Endothelial cell (in vitro differentiated cells): ENCODE data around the gene FCRL5. TPM values are rescaled to one million over a fixed set of nuclear protein-coding genes. Genes with fewer than 3 reads are reported as not detected.

Source experiments
- DNase-seq: peaks from one replicate; pipeline ENCODE4 v3.0.0; 2021; ENCODE audit warnings: low spot score
- H3K27ac Mint-ChIP-seq: one replicate; pipeline ENCODE4 v1.8.0; 2021; ENCODE audit warnings: mixed read lengths, inconsistent platforms; ENCODE audit not compliant: unreplicated experiment
- H3K27me3 Mint-ChIP-seq: one replicate; pipeline ENCODE4 v1.8.0; 2021; ENCODE audit warnings: mild to moderate bottlenecking, moderate library complexity, mixed read lengths, inconsistent platforms; ENCODE audit not compliant: unreplicated experiment
- H3K36me3 Mint-ChIP-seq: one replicate; pipeline ENCODE4 v1.8.0; 2021; ENCODE audit warnings: mild to moderate bottlenecking, low read depth, mixed read lengths, inconsistent platforms; ENCODE audit not compliant: unreplicated experiment
- H3K4me1 Mint-ChIP-seq: one replicate; pipeline ENCODE4 v1.8.0; 2021; ENCODE audit warnings: mild to moderate bottlenecking, mixed read lengths, inconsistent platforms; ENCODE audit not compliant: unreplicated experiment
- H3K4me3 Mint-ChIP-seq: one replicate; pipeline ENCODE4 v1.8.0; 2021; ENCODE audit warnings: mild to moderate bottlenecking, mixed read lengths, inconsistent platforms; ENCODE audit not compliant: unreplicated experiment
- H3K9me3 Mint-ChIP-seq: one replicate; pipeline ENCODE4 v1.8.0; 2021; ENCODE audit warnings: mixed read lengths, inconsistent platforms; ENCODE audit not compliant: unreplicated experiment
- total RNA-seq: library from RNA; stranded (reverse); fragmentation: NEBNext Ultra II Directional; extraction: Animal tissue kit (Norgen Biotek cat#: 25700); gene quantifications from one replicate; pipeline ENCODE4 v1.2.1, GENCODE V29; 2021; ENCODE audit not compliant: unreplicated experiment
- TF ChIP-seq, protein P1 (sequence below): fragments of 200-600 bp; sonication (generic); IDR thresholded peaks from one replicate; pipeline ENCODE4 v1.5.0; 2021; ENCODE audit warnings: antibody characterized with exemption; ENCODE audit not compliant: unreplicated experiment

The FCRL5 gene
- total RNA-seq, 1 donor from 2014 or later: not detected

- no peak for DNase-seq
- H3K27ac Mint-ChIP-seq: no peak overlapping the region
- peaks cover 12% of the 10 kb centered on the region for H3K36me3 Mint-ChIP-seq
- H3K4me1 Mint-ChIP-seq: peaks cover 7% of the 10 kb centered on the region
- TF ChIP-seq, protein P1, sequence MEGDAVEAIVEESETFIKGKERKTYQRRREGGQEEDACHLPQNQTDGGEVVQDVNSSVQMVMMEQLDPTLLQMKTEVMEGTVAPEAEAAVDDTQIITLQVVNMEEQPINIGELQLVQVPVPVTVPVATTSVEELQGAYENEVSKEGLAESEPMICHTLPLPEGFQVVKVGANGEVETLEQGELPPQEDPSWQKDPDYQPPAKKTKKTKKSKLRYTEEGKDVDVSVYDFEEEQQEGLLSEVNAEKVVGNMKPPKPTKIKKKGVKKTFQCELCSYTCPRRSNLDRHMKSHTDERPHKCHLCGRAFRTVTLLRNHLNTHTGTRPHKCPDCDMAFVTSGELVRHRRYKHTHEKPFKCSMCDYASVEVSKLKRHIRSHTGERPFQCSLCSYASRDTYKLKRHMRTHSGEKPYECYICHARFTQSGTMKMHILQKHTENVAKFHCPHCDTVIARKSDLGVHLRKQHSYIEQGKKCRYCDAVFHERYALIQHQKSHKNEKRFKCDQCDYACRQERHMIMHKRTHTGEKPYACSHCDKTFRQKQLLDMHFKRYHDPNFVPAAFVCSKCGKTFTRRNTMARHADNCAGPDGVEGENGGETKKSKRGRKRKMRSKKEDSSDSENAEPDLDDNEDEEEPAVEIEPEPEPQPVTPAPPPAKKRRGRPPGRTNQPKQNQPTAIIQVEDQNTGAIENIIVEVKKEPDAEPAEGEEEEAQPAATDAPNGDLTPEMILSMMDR: no peak
- H3K9me3 Mint-ChIP-seq: peaks cover 11% of the 10 kb centered on the region
- no peak overlapping the region for H3K4me3 Mint-ChIP-seq
- H3K27me3 Mint-ChIP-seq: peaks cover 4% of the 10 kb centered on the region
Measured at GRCh38 chr1:157478030-157478429, 74.3 kb downstream of the FCRL5 start.

DNA sequence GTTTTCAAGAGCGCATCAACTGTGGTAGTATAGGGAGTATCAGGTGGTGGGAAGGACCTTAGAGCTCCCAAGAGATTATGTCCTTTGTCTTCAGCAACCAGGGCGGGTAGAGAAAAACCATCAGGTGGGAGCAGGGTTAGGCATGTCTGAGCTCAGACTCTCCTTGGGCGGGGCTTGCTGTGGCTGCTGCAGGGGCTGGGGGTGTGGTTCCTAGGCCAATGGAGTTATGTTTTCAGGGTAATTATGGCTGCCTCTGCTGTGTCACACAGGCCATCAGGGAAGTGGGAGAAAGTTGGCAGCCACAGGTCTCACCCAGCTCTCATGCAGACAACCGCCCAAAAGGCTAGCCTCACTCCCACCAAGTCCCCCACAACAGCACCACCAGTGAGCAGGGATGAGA is 74.9 kb downstream of the FCRL5 start:
- Mint-ChIP-seq H3K27ac (no peak overlapping the region), H3K9me3 (peaks cover 11% of the 10 kb centered on the region), H3K27me3 (peaks cover 4% of the 10 kb centered on the region), H3K36me3 (peaks cover 12% of the 10 kb centered on the region), H3K4me3 (no peak overlapping the region), H3K4me1 (peaks cover 12% of the 10 kb centered on the region)
- TF ChIP-seq, protein P1: no peak
- no peak for DNase-seq

DNA sequence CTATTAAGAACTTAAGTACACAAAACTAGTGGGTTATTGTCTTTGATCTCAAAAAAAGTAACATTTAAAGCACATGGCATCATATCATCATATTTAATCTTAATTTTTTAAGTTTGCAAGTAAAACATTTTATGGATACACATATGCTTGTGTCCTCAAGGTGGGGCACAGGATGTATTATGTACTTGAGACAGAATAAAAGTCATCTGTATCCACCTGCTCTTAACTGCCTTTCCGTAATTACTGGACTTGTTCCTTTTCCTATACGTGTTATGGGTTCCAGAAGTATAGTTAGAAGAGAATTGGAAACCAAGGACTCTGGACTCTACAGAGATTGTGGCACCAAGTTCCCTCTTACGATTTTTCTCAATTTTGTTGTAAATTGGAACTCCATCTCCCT is 79.4 kb downstream of the FCRL5 start:
- TF ChIP-seq, protein P1: no peak
- peak overlapping the region; percentile 92 for H3K27ac Mint-ChIP-seq
- peaks cover 11% of the 10 kb centered on the region for H3K9me3 Mint-ChIP-seq
- H3K27me3 Mint-ChIP-seq: peaks cover 2% of the 10 kb centered on the region
- no peak overlapping the region for H3K4me3 Mint-ChIP-seq
- DNase-seq: no peak
- peaks cover 45% of the 10 kb centered on the region for H3K4me1 Mint-ChIP-seq
- H3K36me3 Mint-ChIP-seq: peaks cover 2% of the 10 kb centered on the region

- H3K4me1 Mint-ChIP-seq: peaks cover 45% of the 10 kb centered on the region
- no peaks in the 10 kb centered on the region for H3K36me3 Mint-ChIP-seq
- H3K4me3 Mint-ChIP-seq: peak overlapping the region; percentile 24
- H3K27ac Mint-ChIP-seq: peak overlapping the region; percentile 92
- TF ChIP-seq, protein P1: no peak
- H3K9me3 Mint-ChIP-seq: peaks cover 9% of the 10 kb centered on the region
- H3K27me3 Mint-ChIP-seq: peaks cover 2% of the 10 kb centered on the region
- peak; percentile 18 for DNase-seq
Measured at GRCh38 chr1:157472056-157472701, 80.1 kb downstream of the FCRL5 start.

DNA sequence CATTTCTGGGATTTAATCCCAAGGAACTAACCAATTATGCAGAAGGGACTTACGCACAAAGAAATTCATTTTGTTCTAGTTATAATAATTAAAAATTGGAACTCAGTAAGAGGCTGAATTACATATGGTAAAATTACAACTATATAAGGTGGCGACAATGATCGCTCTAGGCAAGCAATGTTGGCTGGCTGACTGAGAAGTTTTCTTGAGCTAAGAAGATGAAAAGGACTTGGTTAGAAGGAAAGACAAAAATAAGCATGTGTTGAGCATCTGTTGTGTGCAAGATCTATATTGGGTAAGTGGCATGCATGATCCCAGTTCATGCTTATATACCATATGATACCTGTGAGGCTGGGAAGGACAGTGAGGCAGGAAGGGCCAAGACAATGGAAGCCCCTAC is 80.8 kb downstream of the FCRL5 start:
- Mint-ChIP-seq H3K4me3 (no peak overlapping the region), H3K4me1 (peaks cover 45% of the 10 kb centered on the region), H3K27me3 (peaks cover 5% of the 10 kb centered on the region), H3K36me3 (no peaks in the 10 kb centered on the region), H3K9me3 (peaks cover 5% of the 10 kb centered on the region), H3K27ac (peak overlapping the region; percentile 92)
- DNase-seq: no peak
- TF ChIP-seq, protein P1: no peak
